Activated CD4-positive, CD25-positive, alpha-beta regulatory T cell treated with anti-CD3 and anti-CD28 coated beads, Interleukin-2, amount 50 U/mL, for 24 hours (primary cell): ENCODE results near the gene NUMB.
A peak's percentile ranks its signal among the peaks of the same experiment; 100 is the strongest.

Source experiments
- ATAC-seq, 2 donors: fragments of 150-1000 bp; cut with Tn5 transposase; one replicate each; pipeline ENCODE4 v1.10.0; 2021; ENCODE audit warnings: mild to moderate bottlenecking in 1 of 2, moderate library complexity in 1 of 2

Gene NUMB

DNA sequence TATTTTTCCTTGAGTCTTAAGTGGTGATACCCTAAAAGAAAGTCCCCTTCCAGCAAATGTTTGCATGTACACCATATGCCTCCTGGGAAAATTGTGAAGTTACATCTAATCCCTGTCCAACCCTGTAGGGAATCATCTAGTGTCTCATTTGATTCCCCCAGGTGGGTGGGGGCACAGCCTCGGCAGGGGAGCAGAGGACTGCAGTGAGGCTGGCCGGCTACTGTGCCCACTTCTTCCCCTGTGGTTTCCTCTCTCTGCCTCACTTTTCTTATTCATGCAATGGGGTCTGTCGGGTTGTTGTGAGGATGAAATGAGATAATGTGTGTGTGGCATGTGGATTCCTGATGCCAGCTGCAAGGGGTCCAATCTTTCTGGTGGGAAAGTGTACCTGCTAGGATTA lies 215.0 kb downstream of the NUMB start:
- ATAC-seq, result no peak

DNA sequence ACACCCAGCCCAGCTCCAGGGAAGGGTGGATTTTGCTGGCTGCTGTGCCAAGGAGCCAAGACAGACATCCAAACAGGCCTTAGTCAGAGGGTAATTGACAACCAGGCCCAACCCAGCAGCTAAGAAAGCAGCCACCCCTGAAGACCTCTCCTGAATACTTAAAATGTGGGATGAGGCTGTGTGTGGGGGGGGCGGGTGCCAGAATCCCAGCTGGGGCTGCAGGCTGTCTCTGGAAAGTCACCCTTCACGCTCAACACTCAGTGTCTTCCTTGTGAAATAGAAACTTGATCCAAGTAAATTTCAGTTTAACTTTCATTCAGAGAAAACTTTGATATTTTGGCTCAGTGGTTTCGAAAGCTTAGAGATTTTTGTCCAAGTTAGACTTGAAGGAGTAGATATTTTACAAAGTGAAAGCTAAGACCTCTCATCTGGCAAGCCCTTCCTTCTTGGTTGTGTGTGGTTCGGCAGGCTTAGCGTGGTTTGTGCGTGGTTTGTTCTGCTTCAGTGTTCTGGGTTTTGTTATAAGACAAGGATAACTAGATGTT lies 215.9 kb downstream of the NUMB start:
- no peak for ATAC-seq

DNA sequence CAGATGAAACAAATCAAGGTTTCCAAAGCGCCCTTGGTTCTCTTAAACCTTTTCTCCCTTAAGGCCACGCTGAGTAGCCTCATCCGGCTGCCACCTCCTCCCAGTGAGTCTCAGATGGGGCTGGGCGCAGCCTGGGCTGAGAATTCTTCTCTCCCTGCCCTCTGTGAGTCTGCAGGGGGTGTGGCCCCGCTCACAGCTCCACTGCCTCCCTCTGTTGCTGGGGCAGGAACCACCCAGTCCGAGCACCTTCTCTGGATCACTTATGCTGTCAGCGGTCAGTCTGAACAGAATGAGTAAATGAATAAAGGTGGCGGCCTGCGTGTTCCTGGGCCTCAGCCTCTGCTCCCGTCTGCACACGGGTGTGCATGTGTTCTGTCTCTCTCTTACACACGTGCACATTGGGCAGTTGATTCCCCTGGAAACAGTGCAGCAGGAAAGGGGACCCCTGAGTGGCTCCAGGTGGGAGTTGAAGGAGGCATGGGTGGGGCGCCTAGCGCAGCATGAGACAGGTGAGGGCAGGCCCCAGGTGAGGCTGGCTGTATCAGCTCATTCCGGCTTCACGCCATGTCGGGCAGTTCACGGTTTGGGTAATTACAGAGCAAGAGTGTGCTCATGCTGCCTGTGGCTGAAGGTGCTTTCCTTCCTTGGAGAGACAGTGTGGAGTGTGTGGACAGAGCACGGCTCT lies 216.7 kb downstream of the NUMB start:
- no peak for ATAC-seq

DNA sequence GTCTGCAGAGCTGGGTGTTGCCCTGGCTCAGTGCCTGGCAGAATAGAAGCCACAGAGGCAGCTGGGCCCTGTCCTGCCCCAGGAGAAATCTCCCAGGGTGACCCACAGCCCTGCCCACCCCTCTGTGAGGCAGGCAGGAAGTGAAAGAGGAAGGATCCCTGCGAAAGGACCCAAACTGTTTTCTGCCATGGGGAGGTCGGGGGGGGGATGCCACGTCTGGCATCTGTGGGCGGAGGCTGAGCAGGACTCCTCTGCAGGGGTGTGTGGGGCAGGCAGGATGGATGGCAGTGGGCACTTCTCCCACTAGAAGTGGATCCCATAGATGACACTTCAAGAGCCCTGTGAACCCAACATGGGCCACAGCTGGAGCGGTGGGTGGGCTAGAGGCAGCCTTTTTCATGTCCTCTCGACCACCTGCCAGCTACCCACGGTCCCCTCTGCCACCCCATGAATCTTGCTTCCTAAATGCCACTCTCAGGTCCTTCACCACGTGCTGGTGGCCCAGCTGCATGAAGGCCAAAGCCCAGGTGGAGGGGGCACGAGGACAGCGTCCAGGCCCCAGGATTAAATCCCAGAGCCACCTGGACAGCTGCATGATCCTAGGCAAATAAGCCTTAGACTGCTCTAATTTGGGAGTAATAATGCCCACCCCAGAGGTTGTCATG lies 217.4 kb downstream of the NUMB start:
- no peak for ATAC-seq

DNA sequence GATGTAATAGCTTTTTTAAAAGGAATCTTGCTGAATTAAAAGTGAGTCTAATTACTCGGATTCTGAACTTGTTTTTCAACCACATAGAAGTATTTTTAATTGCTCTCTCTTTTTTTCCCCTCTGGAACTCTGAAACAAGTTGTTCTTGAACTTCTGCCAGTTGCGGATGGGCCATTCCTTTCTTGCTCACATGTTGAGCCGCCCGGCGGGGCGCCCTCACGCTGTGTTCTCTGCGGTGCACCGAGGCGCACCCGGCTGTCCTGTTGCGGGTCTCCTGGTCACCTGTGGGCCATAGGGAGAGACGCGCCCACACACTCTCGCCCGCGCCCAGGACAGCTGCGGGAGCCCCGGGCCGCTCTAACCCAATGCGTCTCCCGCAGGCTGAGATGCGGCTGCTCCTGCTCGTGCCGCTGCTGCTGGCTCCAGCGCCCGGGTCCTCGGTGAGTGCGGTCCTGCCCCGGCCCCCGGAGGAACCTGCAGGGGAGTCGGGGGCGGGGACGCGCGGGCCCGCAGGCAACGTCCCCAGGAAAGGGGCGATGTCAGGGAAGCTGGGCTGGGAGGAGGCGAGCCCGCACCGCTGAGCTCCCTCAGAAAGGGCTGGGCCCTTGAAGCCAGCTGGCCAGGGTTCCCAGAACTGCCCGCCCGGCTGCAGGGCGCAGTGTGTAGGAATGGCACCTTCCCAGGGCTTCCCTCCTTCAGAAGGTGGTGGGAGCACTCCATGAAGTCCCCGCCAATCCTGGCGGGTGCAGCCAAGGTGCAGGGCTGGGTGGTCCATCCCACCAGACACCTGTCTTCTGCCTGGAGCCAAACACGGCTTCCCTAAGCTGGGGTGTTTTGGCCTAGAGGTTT lies 218.7 kb downstream of the NUMB start:
- no peak for ATAC-seq

DNA sequence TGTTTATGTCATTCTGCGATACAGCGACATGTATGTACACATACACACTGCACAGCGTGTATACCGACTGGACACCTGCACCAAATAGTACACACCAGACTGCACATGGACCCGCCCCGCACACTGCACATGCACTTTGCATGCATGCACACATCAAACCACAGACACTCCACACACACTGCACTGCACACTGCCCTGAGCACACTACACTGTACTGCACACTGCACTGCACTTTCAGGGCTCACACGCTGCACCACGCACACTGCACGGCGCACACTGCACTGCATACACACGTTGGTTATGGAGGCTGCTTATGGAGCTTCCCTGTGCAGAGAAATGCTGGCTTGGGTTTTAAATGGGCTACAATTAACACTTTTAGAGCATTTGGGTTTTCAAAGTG lies 219.4 kb downstream of the NUMB start:
- ATAC-seq, result no peak

DNA sequence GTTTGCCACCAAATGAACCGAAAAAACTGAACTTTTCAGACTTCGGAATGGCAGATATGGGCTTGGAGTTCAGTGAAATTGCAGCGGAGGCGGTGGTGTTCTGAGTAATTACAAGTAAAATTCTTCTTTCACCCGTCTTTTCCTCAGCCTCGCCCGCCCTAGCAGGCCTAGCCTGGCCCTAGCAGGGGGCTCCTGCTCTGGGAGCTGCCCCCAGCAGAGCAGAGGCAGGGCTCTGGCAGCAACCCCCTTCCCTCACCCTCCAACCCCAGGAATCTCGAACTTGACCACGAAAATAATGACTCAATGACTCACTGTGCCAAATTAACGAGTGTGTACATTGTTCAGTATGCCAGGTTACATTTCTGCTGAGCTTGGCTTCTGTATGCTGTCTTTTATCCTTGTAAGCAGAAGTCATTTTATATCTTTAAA lies 219.9 kb downstream of the NUMB start:
- ATAC-seq, result peak in 1 of 2 donors; percentile 23

DNA sequence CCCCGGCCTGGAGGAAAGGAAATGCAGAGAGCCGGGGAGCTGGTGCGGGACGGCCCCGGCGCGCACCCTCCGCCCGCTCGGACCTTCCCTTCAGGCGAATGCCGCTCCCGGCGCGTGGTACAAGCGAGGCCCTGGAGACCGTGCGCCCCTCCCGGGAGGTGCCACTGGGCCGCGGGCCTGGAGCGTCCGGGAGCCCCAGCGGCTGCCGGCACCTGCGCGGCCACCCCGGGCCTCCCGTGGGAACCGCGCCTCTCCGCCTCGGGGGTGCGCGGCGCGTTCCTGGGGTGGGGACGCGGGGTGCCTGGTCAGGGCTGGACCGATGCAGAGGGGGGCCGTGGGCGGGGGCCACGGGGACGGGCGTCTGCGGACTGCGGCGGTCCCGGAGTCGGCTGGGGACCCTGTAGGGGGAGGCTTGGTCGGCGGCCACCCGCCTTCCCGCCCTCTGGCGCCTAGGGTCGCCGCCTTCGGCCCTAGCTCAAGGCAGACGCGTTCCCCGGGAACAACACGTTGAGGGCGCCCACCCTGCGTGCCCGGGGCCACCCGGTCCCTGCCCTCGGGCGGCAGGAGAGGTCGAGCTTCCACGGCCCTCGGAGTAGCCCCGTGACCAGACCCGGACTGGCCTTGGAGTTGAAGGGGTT lies 220.4 kb downstream of the NUMB start:
- ATAC-seq, result no peak

DNA sequence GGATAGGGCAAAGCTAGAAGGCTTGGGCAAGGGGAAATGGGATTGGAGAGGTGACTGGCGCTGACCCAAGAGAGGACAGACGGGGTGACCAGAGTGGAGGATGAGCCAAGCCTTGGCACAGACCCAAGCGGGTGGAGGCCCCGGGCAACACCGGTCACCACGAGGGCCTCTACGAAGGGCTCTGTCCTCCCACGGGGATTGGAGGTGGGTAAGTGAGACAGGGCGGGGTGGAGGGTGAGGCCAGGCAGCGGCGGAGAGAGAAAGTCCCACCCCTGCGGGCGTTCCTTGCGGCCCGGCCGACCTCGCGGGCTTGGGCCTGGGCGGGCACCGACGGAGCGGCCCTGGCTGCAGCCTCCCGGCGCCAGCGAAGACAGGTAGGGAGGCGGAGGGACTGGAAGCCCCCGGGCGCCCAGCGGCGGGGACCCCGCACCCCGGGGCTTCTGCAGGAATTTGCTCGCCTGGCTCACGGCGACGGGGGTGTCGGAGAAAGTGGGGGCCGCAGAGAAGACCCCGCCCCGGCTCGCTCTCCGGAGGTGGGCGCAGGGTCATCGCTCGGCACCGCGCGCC lies 221.0 kb downstream of the NUMB start, which contains the start of gene PAPLN:
TSS of gene PAPLN (plus strand) at position 288 of the 567 bp plus-strand sequence. CDS start 2,273 bp downstream, outside the sequence.
- no peak for ATAC-seq

DNA sequence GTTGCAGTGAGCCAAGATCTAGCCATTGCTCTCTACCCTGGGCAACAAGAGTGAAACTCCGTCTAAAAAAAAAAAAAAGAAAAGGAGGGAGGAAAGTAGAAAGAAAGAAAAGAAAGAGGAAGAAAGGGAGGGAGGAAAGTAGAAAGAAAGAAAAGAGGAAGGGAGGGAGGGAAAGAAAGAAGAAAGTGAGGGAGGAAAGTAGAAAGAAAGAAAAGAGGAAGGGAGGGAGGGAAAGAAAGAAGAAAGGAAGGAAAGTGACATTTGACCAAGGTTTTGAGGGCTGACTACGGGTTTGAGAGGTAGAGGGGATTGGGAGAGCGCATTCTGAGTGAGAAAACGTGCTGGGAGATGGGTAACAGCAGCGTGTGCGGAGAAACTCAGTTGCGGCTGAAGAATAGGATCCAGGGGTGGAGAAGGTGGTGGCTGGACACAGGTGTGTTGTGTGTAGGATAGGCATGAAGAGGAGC lies 221.6 kb downstream of the NUMB start:
- ATAC-seq, result no peak

DNA sequence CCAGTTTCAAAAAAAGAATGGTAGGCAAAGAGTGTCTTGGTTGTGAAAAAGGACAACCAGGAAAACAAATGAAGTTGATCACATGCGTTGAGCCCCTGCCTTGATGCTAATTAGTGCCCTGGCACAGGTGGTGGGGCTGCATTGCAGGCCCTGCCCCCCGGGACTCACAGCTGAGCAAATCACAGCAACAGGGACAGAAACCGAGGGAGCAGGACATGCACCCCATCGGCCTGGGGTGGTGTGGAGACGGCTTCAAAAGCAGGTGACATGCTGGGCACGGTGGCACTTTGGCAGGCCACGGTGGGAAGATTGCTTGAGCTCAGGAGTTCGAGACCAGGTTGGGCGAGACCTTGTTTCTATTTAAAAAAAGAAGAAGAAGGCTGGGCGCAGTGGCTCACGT lies 222.2 kb downstream of the NUMB start:
- ATAC-seq, result no peak

DNA sequence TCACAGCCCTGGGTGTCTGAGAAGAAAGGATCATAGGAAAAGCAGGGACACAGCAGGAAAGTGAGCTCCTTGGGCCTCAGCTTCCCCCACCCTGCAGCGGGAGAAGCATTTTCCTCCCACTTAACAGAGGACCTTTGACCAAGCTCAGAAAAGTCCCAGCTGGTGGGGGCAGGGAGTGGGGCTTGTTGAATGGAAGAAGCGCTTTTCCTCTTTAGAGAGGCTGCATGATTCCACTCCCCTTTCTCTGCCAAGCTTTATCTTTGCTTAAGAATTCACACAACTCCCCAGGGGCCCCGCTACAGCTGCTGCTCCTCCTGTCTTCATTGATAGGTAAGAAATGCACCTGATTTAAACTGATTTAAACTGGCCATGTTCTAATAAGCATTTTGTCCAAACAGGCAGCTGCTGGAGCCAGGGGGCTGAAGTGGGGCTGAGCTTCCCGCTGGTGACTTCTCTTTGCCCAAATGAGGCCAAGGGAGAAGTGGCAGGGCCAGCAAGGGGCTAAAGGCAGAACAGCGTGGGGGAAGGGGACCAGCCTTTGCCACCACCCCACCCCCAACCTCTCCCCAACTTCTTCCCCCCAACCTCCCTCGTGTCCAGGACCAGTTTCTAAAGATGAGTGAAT lies 222.7 kb downstream of the NUMB start:
- ATAC-seq, result no peak

DNA sequence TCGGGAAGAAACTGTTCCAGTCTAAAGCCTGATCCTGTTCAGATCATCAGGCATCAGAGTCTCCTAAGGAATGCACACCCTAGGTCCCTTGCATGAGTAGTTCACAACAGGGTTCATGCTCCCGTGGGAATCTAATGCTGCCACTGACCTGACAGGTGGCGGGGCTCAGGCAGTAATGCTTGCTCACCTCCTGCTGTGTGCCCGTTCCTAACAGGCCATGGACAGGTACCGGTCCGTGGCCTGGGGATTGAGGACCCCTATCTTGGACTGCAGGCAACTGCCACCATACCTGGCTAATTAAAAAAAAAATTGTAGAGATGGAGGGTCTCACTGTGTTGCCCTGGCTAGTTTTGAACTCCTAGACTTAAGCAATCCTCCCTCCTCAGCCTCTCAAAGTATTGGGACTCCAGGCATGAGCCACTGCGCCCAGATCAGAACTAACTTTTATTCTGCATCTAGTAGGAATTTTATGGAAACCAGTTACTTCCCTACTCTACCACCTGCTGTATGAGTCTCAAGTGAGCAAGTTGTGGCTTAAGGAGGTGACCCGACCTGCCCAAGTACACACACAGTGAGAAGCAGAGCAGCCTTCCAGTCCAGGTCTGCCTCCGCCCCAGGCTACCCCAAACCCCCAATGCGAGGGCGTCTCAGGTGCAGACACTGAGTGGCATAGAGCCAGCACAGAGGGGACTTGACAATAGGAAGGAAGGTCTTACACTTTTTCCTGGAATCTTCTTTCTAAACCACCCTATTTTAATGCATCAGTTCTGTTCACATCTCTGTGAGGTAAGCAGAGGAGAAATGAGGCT lies 223.6 kb downstream of the NUMB start:
- no peak for ATAC-seq

DNA sequence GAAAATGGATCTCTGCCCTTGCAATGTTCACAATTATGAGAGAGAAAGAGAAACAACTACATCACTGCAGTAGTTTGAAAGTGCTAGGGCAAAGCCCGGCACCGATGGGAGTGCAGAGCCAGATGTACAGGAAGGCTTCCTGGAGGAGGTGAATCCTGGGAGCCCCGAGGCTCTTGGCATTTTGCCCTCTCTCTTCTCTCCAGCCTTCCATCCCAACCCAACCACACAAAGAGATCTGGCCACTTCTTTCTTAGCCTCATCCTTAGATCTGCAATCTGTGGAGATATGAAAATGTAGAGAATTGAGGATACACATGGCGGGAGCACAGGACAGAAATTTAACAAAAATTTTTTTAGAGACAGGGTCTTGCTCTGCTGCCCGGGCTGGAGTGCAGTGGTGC lies 224.3 kb downstream of the NUMB start:
- ATAC-seq, result no peak

DNA sequence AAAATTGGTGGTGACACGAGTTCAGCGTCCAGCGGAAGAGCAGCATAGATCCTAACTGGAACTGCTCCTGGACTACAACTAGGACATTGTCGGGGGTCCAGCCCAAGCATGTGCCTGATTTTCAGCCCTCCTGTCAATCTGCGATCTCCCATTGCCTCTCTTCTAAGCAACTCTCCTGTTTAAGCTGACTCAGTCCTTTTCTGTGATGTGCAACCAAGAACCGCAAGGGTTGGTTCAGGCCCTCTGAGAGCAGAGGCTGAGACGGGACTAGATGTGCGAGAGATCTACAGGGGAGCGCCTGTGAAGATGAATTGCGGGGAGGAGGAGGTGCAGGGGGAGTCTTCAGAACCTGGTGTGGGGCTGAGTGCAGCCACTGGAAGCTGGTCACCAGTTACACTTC lies 224.8 kb downstream of the NUMB start:
- no peak for ATAC-seq

DNA sequence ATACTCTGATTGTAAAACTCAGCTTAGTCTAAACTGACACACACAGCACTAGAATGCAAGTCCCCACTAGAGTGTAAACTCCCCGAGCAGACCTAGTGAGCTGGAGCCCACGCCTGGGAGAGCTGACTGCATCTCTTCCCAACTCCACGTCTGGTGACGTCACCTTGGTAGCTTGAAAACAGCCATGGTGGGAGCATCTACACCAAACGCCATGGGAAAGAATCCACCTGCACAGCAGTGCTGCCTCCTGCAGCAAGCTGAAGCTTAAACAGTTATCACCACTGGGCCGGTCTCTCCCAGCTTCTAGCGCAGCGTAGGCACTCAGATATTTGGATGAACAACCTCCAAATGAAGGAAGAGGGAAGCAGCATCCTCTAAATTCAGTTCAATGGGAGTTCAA lies 225.4 kb downstream of the NUMB start:
- ATAC-seq, result no peak

DNA sequence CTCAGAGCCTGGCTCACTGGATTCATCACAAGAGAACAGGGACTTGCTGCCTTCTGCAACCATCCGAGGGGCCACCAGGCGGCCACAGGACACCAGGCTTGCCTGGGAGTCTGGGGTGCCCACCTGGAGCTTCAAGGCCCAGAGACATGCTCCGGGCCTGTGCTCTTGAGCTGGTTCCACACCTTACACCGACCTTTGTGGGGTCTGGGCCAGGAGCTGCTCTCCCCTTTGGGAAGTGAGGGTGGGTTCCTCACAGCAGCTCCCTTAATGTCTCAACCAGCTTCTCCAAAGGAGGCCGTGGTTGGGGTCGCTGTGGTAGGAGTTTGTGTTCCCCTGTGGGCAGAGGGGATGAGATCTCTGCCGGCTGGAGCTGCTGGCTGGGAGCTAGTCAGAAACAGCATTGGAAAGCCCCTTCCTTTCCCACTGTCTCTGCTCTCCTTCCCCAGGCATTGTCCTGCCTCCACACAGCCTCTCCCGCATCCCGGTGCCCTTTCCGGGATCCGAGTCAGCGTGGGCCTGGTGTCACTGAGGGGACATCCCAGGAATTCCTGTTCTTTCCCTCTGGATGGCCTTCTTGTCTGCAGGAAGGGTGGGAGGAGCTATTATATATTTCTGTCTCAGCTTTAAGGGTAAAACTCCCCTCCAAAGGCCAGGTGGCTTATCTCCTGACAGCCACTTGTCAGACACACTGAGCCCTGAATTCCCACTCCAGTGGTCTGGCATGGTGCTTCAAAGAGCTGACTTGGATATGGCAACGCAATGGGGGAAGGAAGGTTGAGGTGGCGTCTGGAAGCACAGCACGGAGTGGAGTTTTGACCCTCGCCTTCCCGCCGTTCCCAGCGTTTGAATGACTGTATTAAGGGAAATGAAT lies 226.1 kb downstream of the NUMB start:
- ATAC-seq, result peak; percentile 13 to 20

DNA sequence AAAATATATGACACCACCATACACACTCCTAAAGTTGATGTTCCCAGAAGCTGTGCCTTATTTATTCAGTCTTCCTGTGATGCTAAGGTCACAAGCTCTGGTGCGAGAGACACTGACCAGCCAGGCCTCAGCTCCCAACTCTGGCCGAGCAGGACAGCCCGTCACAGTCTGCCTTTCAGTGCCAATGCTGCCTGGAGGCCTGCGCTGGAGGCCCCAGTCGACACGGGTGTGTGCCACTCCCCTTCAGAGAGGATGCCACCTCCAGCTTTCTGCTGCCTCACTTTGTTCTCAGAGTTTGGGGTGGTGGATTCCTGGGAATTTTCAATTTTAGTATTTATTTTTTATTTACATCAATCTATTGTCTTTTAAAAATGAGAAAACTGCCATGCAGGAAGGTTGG lies 228.3 kb downstream of the NUMB start:
- ATAC-seq, result no peak

DNA sequence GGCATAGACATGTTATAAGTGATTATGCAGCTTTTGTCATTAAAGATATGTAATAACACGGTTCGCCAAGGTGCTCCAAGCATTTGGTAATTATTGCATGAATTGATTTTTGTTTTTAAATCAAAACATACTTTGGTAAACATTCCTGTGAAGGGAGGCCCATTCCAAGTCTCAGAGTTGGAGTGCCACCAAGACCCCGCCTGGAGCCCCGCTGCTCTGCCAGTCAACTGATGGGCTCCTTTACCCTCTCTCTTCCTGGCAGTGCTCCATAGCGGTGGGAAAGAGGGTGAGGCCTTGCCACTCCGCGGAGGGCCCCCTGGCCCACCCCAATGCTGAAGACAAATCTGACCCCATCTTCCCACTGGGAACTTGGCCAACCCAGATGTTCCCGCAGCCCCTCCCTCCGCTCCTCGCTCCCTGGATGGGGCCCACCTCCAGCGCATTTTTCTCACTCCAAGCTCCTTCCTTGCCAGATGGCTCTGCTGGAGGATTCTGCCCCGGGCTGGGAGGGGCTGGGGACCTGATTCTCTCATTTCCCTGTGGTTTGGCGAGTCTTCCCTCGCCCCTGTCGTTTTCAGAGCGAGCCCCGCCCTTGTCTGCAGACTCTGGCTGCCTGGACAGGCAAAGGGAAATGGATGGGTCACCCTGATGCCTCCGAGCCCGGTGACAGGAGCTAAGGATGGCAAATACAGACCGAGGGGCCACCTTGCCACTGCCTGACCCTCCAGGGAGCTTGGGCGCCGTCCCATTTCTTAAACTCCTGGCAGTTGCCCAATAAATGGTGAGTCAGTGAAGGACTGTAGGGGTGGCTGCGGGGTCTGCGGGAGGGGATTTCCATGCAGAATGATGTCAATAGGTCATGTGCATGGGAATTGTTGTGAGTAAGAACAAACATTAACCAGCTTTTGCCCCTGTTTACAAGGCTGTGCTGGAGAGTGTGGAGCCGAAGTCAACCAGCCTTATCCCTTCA lies 230.2 kb downstream of the NUMB start:
- no peak for ATAC-seq
